Tibial nerve (tissue), 4 donors: Measurements from ENCODE around the gene IL1RN.

Source experiments
- CTCF ChIP-seq, 5 experiments: fragments of 200-600 bp in 3 of 5; fragments of 450-650 bp in 2 of 5; sonication (generic) in 3 of 5; IDR thresholded peaks; one replicate each; pipeline ENCODE4 v1.5.1; 2016 to 2019; ENCODE audit warnings: antibody characterized with exemption in 5 of 5, mild to moderate bottlenecking in 3 of 5, moderate library complexity in 2 of 5
- EP300 ChIP-seq, 2 donors: sonication (generic); formaldehyde crosslinking; IDR thresholded peaks; one replicate each; pipeline ENCODE4 v1.6.1; 2017; ENCODE audit warnings: antibody characterized with exemption in 2 of 2, mild to moderate bottlenecking in 1 of 2
- POLR2A ChIP-seq, 2 donors: fragments of 450-650 bp; IDR thresholded peaks; one replicate each; pipeline ENCODE4 v1.6.1; 2017; ENCODE audit warnings: antibody characterized with exemption in 2 of 2, mild to moderate bottlenecking in 2 of 2, moderate library complexity in 2 of 2

GRCh38 chr2:113111121-113111520 is 16.3 kb upstream of the IL1RN start:
- TF ChIP-seq CTCF (IDR thresholded peaks at IDR 0.05) (no peak), POLR2A (IDR thresholded peaks at IDR 0.05) (no peak), EP300 (IDR thresholded peaks at IDR 0.05) (no peak)
